ENCODE results near the gene ARMC8. TPM values are rescaled to one million over a fixed set of nuclear protein-coding genes. Genes with fewer than 3 reads are reported as not detected.

The ARMC8 gene
- total RNA-seq, 2 donors from 2014 or later = 55.6 to 75.8 TPM

DNA sequence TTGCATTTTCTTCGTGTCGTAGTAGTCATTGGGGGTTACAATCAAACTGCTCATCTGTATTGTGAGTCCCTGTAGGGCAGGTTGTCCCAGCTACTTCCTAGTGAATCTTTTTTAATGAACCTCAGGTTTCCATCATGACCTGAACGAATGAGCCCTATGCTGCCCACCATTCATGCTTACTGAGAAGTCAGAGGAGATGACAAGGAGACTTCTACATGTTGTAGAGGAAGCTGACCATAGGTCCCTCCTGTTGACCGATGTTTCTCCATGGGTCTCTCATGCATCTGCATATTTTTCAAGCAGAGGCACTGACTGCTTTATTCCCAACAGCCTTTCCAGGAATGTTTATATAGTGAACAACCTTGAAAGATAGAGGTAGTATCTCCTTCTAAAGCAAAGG lies 147.5 kb downstream of the ARMC8 start:
- no peaks in the 10 kb centered on the region for H3K27me3 Mint-ChIP-seq
- DNase-seq (no peak), ATAC-seq (no peak)
- no peak overlapping the region for H3K4me3 Mint-ChIP-seq
- H3K36me3 Mint-ChIP-seq (ENCODE audit: low read depth) = no peaks in the 10 kb centered on the region
- H3K4me1 Mint-ChIP-seq = peaks cover 8% of the 10 kb centered on the region
- H3K27ac Mint-ChIP-seq = no peak overlapping the region
- H3K9me3 ChIP-seq (ENCODE audit: control insufficient read depth, low read length, poor library complexity, severe bottlenecking) = no peaks in the 10 kb centered on the region

DNA sequence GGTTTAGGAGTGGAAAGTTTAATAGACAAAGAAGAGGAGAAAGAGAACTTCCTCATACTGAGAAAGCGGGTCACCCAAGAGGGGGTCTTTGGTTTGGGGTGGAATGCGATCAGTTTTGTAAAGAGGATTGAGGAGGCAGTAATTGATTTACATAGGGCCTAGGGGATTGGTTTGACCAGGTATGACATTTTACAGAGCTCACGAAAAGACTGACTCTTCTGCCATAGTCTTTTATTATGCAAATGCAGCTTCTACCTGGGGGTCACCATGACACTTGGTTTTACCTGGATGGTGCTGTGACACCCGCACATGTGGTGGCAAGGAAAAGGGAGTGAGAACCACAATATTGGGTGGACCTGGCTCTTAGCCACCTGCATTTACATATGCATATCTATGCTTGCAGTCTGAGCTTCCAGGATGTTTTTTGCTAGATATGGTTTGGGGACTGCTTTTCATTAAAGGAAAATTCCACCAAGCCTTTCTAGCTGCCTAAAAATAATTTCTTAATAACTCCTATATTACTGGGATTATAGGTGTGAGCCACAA lies 149.4 kb downstream of the ARMC8 start:
- ATAC-seq (no peak), DNase-seq (no peak)
- no peak overlapping the region for H3K4me3 Mint-ChIP-seq
- H3K27me3 Mint-ChIP-seq = no peaks in the 10 kb centered on the region
- H3K4me1 Mint-ChIP-seq = no peaks in the 10 kb centered on the region
- H3K36me3 Mint-ChIP-seq (ENCODE audit: low read depth) = no peaks in the 10 kb centered on the region
- no peak overlapping the region for H3K27ac Mint-ChIP-seq
- H3K9me3 ChIP-seq (ENCODE audit: control insufficient read depth, low read length, poor library complexity, severe bottlenecking) = no peaks in the 10 kb centered on the region

DNA sequence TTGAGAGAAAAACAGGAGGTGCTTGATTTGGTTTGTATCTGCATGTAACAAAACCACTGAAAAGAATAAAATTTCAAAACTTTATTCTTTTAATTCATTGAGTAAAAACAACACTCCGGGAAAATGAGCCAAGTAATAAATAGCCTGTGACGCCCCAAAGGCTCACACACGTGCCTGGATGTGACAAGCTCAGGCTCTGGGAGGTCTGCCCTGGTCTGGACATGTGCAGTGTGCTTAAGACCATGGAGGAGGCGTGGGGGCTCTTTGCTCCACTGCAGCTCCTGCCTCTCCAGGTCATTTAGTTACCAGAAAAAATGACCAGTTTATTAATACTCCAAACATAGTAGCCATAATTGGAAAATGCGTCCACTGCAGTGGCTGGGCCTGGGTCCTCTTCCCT lies 151.1 kb downstream of the ARMC8 start:
- Mint-ChIP-seq H3K4me1 (no peaks in the 10 kb centered on the region), H3K27ac (no peak overlapping the region), H3K27me3 (no peaks in the 10 kb centered on the region), H3K4me3 (no peak overlapping the region), H3K36me3 (ENCODE audit: low read depth) (no peaks in the 10 kb centered on the region)
- DNase-seq (no peak), ATAC-seq (no peak)
- H3K9me3 ChIP-seq (ENCODE audit: control insufficient read depth, low read length, poor library complexity, severe bottlenecking) = no peaks in the 10 kb centered on the region

DNA sequence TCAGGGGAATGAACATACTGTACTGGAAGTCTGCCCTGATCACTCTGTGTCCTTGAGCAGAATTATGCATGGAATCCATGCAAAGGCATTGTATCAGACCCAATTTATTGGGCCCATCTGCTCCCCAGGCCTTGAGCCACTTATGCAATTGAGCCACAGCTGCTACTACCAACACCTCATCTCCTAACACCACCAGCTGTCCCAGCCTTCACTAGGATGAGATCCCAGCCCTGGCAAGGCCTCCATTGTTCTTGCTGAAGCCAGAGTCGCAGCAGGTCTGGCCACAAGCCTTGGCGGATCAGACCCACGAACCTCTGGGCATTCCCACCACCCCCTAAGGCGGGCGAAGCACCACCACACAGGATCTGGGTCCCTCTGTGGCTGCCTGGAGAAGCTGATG lies 151.7 kb downstream of the ARMC8 start:
- Mint-ChIP-seq H3K27me3 (no peaks in the 10 kb centered on the region), H3K27ac (no peak overlapping the region), H3K4me1 (no peaks in the 10 kb centered on the region), H3K36me3 (ENCODE audit: low read depth) (no peaks in the 10 kb centered on the region), H3K4me3 (no peak overlapping the region)
- ATAC-seq = no peak
- no peak for DNase-seq
- H3K9me3 ChIP-seq (ENCODE audit: control insufficient read depth, low read length, poor library complexity, severe bottlenecking) = no peaks in the 10 kb centered on the region

DNA sequence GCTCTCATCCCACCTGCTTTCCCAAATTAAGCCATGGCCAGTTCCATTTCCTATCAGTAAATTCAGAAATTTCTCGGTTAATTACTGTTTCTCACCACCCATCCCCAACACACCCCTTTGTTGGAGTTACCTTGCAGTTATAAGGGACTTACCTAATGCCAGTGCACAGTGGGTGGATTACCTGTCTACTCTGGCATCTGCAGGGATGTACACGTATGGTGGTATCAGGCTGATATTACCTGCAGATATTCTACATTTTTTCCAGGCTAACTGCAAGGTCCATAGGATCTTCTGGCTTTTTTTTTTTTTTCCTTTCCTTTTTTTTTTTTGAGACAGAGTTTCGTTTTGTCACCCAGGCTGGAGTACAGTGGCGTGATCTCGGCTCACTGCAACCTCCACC lies 153.4 kb downstream of the ARMC8 start:
- H3K9me3 ChIP-seq (ENCODE audit: control insufficient read depth, low read length, poor library complexity, severe bottlenecking) = no peaks in the 10 kb centered on the region
- no peak overlapping the region for H3K4me3 Mint-ChIP-seq
- H3K27me3 Mint-ChIP-seq = peaks cover 6% of the 10 kb centered on the region
- DNase-seq (no peak), ATAC-seq (no peak)
- no peaks in the 10 kb centered on the region for H3K36me3 Mint-ChIP-seq (ENCODE audit: low read depth)
- no peaks in the 10 kb centered on the region for H3K4me1 Mint-ChIP-seq
- no peak overlapping the region for H3K27ac Mint-ChIP-seq

DNA sequence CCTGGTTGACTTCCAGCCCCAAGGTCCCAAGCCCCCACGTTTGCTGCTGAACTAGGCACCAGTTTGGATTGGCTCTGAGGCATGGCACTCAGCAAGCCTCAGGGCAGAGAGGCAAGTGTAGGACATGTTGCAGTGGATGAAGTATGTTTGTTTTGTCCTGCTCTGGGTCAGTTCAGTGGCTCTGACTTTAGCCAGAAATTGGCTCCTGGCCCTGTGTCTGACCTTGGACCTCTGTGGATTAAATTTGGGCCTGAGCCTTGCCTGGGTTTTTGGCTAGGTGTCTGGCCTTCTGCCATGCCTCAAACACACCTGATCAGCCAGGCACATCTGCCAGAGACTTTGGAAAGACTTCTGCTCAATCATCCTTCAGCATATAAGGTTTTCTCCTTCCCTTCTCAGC lies 157.7 kb downstream of the ARMC8 start:
- Mint-ChIP-seq H3K36me3 (ENCODE audit: low read depth) (no peaks in the 10 kb centered on the region), H3K4me3 (no peak overlapping the region), H3K27ac (no peak overlapping the region), H3K4me1 (peaks cover 7% of the 10 kb centered on the region), H3K27me3 (peaks cover 34% of the 10 kb centered on the region)
- DNase-seq (no peak), ATAC-seq (no peak)
- H3K9me3 ChIP-seq (ENCODE audit: control insufficient read depth, low read length, poor library complexity, severe bottlenecking) = no peaks in the 10 kb centered on the region

Other genes with a start within 250 kb of the ARMC8 start
- gene CLDN18, start 177.1 kb upstream of the ARMC8 start, total RNA-seq = not detected
- not detected for gene DZIP1L, start 71.7 kb upstream of the ARMC8 start, total RNA-seq
- gene A4GNT, start 54.9 kb upstream of the ARMC8 start, total RNA-seq = not detected
- gene DBR1, start 12.4 kb upstream of the ARMC8 start, total RNA-seq = 10 to 100 TPM; 19.5 TPM
- gene NME9, start 142.6 kb downstream of the ARMC8 start, total RNA-seq = under 1 TPM; 0.60 to 0.85 TPM
- gene MRAS, start 161.3 kb downstream of the ARMC8 start, total RNA-seq = 1 to 10 TPM in 1 of 2 donors, under 1 TPM in 1; 0.13 to 1.6 TPM
- under 1 TPM in 1 of 2 donors, not detected in 1; 0.40 TPM for gene ESYT3, start 247.3 kb downstream of the ARMC8 start, total RNA-seq